Glomerular endothelial cell (primary cell): ENCODE measurements around the gene CABS1. TPM values are rescaled to one million over a fixed set of nuclear protein-coding genes. Genes with fewer than 3 reads are reported as not detected.

Experiments used
- DNase-seq: peaks from one replicate; pipeline ENCODE4 v3.0.0-alpha.2; 2011; ENCODE audit warnings: low read depth, low spot score; ENCODE audit errors: extremely low read depth
- total RNA-seq: library from RNA; depleted of rRNA; stranded (reverse); fragments of >200 nt; gene quantifications from 2 replicates; pipeline ENCODE4 v1.2.3, GENCODE V29; 2015

Gene CABS1
- total RNA-seq, result not detected in 2 replicates

- no peak for DNase-seq
Observed at GRCh38 chr4:70334681-70335080, at the start of gene CABS1. CABS1 (plus strand) TSS chr4:70334981; CDS start chr4:70335040, 59 bp downstream.

GRCh38 chr4:70288651-70289050, 46.1 kb upstream of the CABS1 start:
- DNase-seq, result no peak

- no peak for DNase-seq
Observed at GRCh38 chr4:70291341-70291740, 43.4 kb upstream of the CABS1 start.

GRCh38 chr4:70297576-70297975, 37.2 kb upstream of the CABS1 start:
- no peak for DNase-seq

GRCh38 chr4:70298051-70298450, 36.7 kb upstream of the CABS1 start:
- no peak for DNase-seq

GRCh38 chr4:70299643-70300042, 35.1 kb upstream of the CABS1 start:
- no peak for DNase-seq

GRCh38 chr4:70300215-70300614, 34.6 kb upstream of the CABS1 start:
- DNase-seq, result no peak

- no peak for DNase-seq
Observed at GRCh38 chr4:70303090-70303489, 31.7 kb upstream of the CABS1 start.

- no peak for DNase-seq
Observed at GRCh38 chr4:70305601-70306000, 29.2 kb upstream of the CABS1 start.

- no peak for DNase-seq
Observed at GRCh38 chr4:70306076-70306475, 28.7 kb upstream of the CABS1 start.

GRCh38 chr4:70313736-70314135, 21.0 kb upstream of the CABS1 start:
- DNase-seq, result no peak

GRCh38 chr4:70315928-70316327, 18.9 kb upstream of the CABS1 start:
- no peak for DNase-seq

GRCh38 chr4:70326052-70326451, 8.7 kb upstream of the CABS1 start:
- no peak for DNase-seq

- DNase-seq, result no peak
Observed at GRCh38 chr4:70336043-70336442, 1.3 kb downstream of the CABS1 start.

- no peak for DNase-seq
Observed at GRCh38 chr4:70337886-70338420, 3.2 kb downstream of the CABS1 start.

- no peak for DNase-seq
Observed at GRCh38 chr4:70356185-70356584, 21.4 kb downstream of the CABS1 start.

- DNase-seq, result no peak
Observed at GRCh38 chr4:70359115-70359661, 24.4 kb downstream of the CABS1 start.

- DNase-seq, result no peak
Observed at GRCh38 chr4:70360460-70360859, 25.7 kb downstream of the CABS1 start, which contains the start of gene SMR3A. SMR3A (plus strand) TSS chr4:70360760; CDS start chr4:70362116, 1,356 bp downstream.

- no peak for DNase-seq
Observed at GRCh38 chr4:70364002-70364401, 29.2 kb downstream of the CABS1 start.

GRCh38 chr4:70365479-70365878, 30.7 kb downstream of the CABS1 start:
- DNase-seq, result no peak

GRCh38 chr4:70367813-70368212, 33.0 kb downstream of the CABS1 start:
- DNase-seq, result no peak

GRCh38 chr4:70371987-70372386, 37.2 kb downstream of the CABS1 start:
- DNase-seq, result no peak

- no peak for DNase-seq
Observed at GRCh38 chr4:70372760-70373159, 38.0 kb downstream of the CABS1 start.
